ENCODE results near the gene UGT1A9.

Gene UGT1A9

DNA sequence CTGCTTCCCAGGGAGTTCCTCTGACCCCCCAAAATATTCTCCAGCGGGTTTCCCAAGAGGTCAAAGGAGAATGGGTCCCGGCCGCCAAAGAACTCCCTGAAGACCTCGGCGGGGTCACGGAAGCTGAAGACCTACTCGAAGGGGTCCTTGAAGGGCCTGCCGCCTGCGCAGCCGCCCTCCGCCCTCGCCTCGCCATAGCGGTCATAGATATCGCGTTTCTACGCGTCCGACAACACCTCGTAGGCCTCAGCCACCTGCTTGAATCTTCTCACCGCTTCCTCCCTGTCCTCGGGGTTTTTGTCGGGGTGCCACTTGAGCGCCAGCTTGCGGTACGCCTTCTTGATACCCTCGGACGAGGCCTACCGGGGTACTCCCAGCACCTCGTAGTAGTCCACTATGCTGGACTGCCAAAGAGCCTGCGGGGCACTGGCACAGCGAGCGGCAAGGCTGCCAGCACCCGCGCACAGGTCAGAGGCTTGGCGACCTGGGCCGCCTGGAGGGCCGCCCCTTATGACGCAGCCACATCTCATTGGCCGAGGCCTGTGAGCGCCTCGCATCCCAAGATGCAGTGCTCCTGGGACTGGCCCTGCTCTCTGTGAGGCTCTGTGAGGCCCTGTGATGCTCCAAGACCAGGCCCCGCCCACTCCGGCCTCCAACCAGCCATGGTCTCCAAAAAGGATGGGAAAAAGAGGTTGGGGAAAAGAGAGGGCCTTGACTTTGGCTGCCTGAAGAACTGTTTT lies 83.3 kb downstream of the UGT1A9 start:
- Histone ChIP-seq H3K27ac (ENCODE audit: low read length) (no peak overlapping the region), H3K4me1 (ENCODE audit: low read length) (no peaks in the 10 kb centered on the region), H3K9me2 (replicated peaks; ENCODE audit: insufficient read depth, low read length) (no peaks in the 10 kb centered on the region), H3K27me3 (replicated peaks; ENCODE audit: insufficient read depth, low read length) (no peaks in the 10 kb centered on the region), H3K4me3 (ENCODE audit: low read length) (no peak overlapping the region), H3K9me3 (replicated peaks; ENCODE audit: insufficient read depth, low read length) (no peaks in the 10 kb centered on the region), H3K4me2 (ENCODE audit: low read depth, low read length) (no peak overlapping the region), H3K79me2 (ENCODE audit: low read length) (no peaks in the 10 kb centered on the region), H3K36me3 (replicated peaks; ENCODE audit: insufficient read depth, low read length) (no peaks in the 10 kb centered on the region), H4K20me1 (ENCODE audit: insufficient read depth, low read length) (no peaks in the 10 kb centered on the region), H3K9ac (ENCODE audit: low read length) (no peak overlapping the region), H3F3A (ENCODE audit: insufficient read depth, low read length) (no peaks in the 10 kb centered on the region), H2AFZ (ENCODE audit: low read length) (no peak overlapping the region)
- no peak for DNase-seq
- TF ChIP-seq EZH2 (optimal IDR thresholded peaks at IDR 0.05; ENCODE audit: low read depth, low read length): no peak
- TF ChIP-seq EZH2phosphoT487 (IDR thresholded peaks at IDR 0.05; ENCODE audit: low read length): no peak
- TF ChIP-seq, protein P1, sequence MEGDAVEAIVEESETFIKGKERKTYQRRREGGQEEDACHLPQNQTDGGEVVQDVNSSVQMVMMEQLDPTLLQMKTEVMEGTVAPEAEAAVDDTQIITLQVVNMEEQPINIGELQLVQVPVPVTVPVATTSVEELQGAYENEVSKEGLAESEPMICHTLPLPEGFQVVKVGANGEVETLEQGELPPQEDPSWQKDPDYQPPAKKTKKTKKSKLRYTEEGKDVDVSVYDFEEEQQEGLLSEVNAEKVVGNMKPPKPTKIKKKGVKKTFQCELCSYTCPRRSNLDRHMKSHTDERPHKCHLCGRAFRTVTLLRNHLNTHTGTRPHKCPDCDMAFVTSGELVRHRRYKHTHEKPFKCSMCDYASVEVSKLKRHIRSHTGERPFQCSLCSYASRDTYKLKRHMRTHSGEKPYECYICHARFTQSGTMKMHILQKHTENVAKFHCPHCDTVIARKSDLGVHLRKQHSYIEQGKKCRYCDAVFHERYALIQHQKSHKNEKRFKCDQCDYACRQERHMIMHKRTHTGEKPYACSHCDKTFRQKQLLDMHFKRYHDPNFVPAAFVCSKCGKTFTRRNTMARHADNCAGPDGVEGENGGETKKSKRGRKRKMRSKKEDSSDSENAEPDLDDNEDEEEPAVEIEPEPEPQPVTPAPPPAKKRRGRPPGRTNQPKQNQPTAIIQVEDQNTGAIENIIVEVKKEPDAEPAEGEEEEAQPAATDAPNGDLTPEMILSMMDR (IDR thresholded peaks at IDR 0.05; ENCODE audit: low read length): no peak

DNA sequence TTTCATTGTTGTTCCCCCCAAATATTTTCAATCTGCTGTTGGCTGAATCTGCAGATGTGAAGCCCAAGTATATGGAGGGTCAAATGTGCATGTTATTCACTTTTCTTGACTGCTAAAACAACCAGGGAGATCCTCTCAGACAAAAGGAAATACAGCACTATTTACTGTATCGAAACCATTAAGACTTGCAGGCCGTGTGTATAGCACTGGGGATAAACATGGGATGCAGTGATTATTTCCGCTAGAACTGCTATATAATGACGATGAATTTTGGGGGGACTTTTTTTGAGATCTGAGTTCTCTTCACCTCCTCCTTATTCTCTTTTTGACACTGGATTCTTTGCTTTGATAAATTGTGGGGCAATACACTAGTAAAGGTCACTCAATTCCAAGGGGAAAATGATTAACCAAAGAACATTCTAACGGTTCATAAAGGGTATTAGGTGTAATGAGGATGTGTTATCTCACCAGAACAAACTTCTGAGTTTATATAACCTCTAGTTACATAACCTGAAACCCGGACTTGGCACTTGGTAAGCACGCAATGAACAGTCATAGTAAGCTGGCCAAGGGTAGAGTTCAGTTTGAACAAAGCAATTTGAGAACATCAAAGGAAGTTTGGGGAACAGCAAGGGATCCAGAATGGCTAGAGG lies 84.9 kb downstream of the UGT1A9 start:
- no peaks in the 10 kb centered on the region for H3K9me3 ChIP-seq (replicated peaks; ENCODE audit: insufficient read depth, low read length)
- no peak overlapping the region for H3K9ac ChIP-seq (ENCODE audit: low read length)
- H3F3A ChIP-seq (ENCODE audit: insufficient read depth, low read length): no peaks in the 10 kb centered on the region
- no peaks in the 10 kb centered on the region for H3K79me2 ChIP-seq (ENCODE audit: low read length)
- no peaks in the 10 kb centered on the region for H3K36me3 ChIP-seq (replicated peaks; ENCODE audit: insufficient read depth, low read length)
- no peak overlapping the region for H2AFZ ChIP-seq (ENCODE audit: low read length)
- H3K9me2 ChIP-seq (replicated peaks; ENCODE audit: insufficient read depth, low read length): no peaks in the 10 kb centered on the region
- no peak for DNase-seq
- H3K27ac ChIP-seq (ENCODE audit: low read length): no peak overlapping the region
- H4K20me1 ChIP-seq (ENCODE audit: insufficient read depth, low read length): no peaks in the 10 kb centered on the region
- no peak for TF ChIP-seq EZH2phosphoT487 (IDR thresholded peaks at IDR 0.05; ENCODE audit: low read length)
- no peak for TF ChIP-seq EZH2 (optimal IDR thresholded peaks at IDR 0.05; ENCODE audit: low read depth, low read length)
- TF ChIP-seq, protein P1 (IDR thresholded peaks at IDR 0.05; ENCODE audit: low read length): no peak
- H3K4me1 ChIP-seq (ENCODE audit: low read length): no peaks in the 10 kb centered on the region
- no peak overlapping the region for H3K4me2 ChIP-seq (ENCODE audit: low read depth, low read length)
- H3K4me3 ChIP-seq (ENCODE audit: low read length): no peak overlapping the region
- no peaks in the 10 kb centered on the region for H3K27me3 ChIP-seq (replicated peaks; ENCODE audit: insufficient read depth, low read length)

DNA sequence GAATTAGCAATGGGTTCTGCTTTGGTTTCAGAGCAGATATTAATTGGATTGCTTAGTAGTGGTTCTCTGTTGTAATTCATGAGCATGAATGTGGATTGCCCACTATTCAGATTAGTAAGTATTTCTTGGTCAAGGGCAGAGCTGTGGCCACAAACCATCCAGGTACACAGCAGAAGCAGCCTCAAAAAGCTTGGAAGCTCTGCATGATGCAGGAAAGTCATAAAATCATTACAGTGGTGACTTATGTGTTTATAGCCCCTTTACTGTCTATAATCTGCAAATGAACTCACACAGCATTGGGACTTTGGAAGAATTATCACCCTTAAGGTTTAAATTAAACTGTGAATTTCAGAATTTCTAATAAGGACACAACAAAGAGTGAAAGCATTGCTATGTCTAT lies 86.4 kb downstream of the UGT1A9 start:
- DNase-seq: no peak
- H3K27ac ChIP-seq (ENCODE audit: low read length): no peak overlapping the region
- no peak overlapping the region for H2AFZ ChIP-seq (ENCODE audit: low read length)
- H3K79me2 ChIP-seq (ENCODE audit: low read length): no peaks in the 10 kb centered on the region
- H3F3A ChIP-seq (ENCODE audit: insufficient read depth, low read length): no peaks in the 10 kb centered on the region
- TF ChIP-seq EZH2phosphoT487 (IDR thresholded peaks at IDR 0.05; ENCODE audit: low read length) (no peak), EZH2 (optimal IDR thresholded peaks at IDR 0.05; ENCODE audit: low read depth, low read length) (no peak)
- TF ChIP-seq, protein P1 (IDR thresholded peaks at IDR 0.05; ENCODE audit: low read length): no peak
- no peaks in the 10 kb centered on the region for H3K9me2 ChIP-seq (replicated peaks; ENCODE audit: insufficient read depth, low read length)
- H3K9ac ChIP-seq (ENCODE audit: low read length): no peak overlapping the region
- H3K4me3 ChIP-seq (ENCODE audit: low read length): no peak overlapping the region
- no peaks in the 10 kb centered on the region for H3K4me1 ChIP-seq (ENCODE audit: low read length)
- H4K20me1 ChIP-seq (ENCODE audit: insufficient read depth, low read length): no peaks in the 10 kb centered on the region
- H3K4me2 ChIP-seq (ENCODE audit: low read depth, low read length): no peak overlapping the region
- no peaks in the 10 kb centered on the region for H3K36me3 ChIP-seq (replicated peaks; ENCODE audit: insufficient read depth, low read length)
- no peaks in the 10 kb centered on the region for H3K9me3 ChIP-seq (replicated peaks; ENCODE audit: insufficient read depth, low read length)
- H3K27me3 ChIP-seq (replicated peaks; ENCODE audit: insufficient read depth, low read length): no peaks in the 10 kb centered on the region

Measured in MM.1S (cell line).